GM19238 (cell line): ENCODE results near the gene TNFAIP2.

Experiments used
- DNase-seq: peaks from one replicate; pipeline ENCODE4 v3.0.0; 2011; ENCODE audit warnings: low spot score; ENCODE audit not compliant: insufficient read length

Gene TNFAIP2

GRCh38 chr14:103122947-103123633, at the start of gene TNFAIP2:
TSS of gene TNFAIP2 (plus strand) at chr14:103123461. CDS start at chr14:103126458, 2,997 bp downstream.
- no peak for DNase-seq

GRCh38 chr14:103073876-103074728, 49.2 kb upstream of the TNFAIP2 start:
- DNase-seq, result no peak

- no peak for DNase-seq
Measured at GRCh38 chr14:103074729-103075367, 48.4 kb upstream of the TNFAIP2 start.

GRCh38 chr14:103078420-103078749, 44.9 kb upstream of the TNFAIP2 start:
- DNase-seq, result peak; percentile 87

- no peak for DNase-seq
Measured at GRCh38 chr14:103078860-103079587, 44.2 kb upstream of the TNFAIP2 start.

GRCh38 chr14:103081951-103082350, 41.3 kb upstream of the TNFAIP2 start:
- no peak for DNase-seq

- no peak for DNase-seq
Measured at GRCh38 chr14:103084021-103084919, 39.0 kb upstream of the TNFAIP2 start, which contains the start of gene LBHD2. TSS of gene LBHD2 (plus strand) at chr14:103084210. CDS start at chr14:103086013, 1,803 bp downstream.

- no peak for DNase-seq
Measured at GRCh38 chr14:103085106-103086091, 37.9 kb upstream of the TNFAIP2 start.

GRCh38 chr14:103086771-103087342, 36.4 kb upstream of the TNFAIP2 start:
- DNase-seq, result no peak

GRCh38 chr14:103087343-103087835, 35.9 kb upstream of the TNFAIP2 start:
- no peak for DNase-seq

- DNase-seq, result no peak
Measured at GRCh38 chr14:103088921-103089320, 34.3 kb upstream of the TNFAIP2 start.

GRCh38 chr14:103089386-103090335, 33.6 kb upstream of the TNFAIP2 start:
- DNase-seq, result no peak

GRCh38 chr14:103090481-103091020, 32.7 kb upstream of the TNFAIP2 start:
- DNase-seq, result no peak

GRCh38 chr14:103091041-103091882, 32.0 kb upstream of the TNFAIP2 start:
- peak; percentile 96 for DNase-seq

GRCh38 chr14:103091883-103092222, 31.4 kb upstream of the TNFAIP2 start:
- DNase-seq, result no peak

GRCh38 chr14:103093856-103094405, 29.3 kb upstream of the TNFAIP2 start:
- DNase-seq, result no peak
